KOPT-K1 (cell line): ENCODE results near the gene PDCD1.
A peak's percentile ranks its signal among the peaks of the same experiment; 100 is the strongest.

Source experiments
- H3K27ac ChIP-seq: fragments of 200-600 bp; sonication (generic); 2 replicates; pipeline ENCODE4 v1.5.1; 2016; ENCODE audit warnings: antibody characterized with exemption, mild to moderate bottlenecking, low read depth, low read length; ENCODE audit not compliant: poor library complexity, severe bottlenecking
- H3K36me3 ChIP-seq: fragments of 200-600 bp; sonication (generic); 2 replicates; pipeline ENCODE4 v1.5.1; 2017; ENCODE audit warnings: antibody characterized with exemption, mild to moderate bottlenecking, low read length, moderate library complexity; ENCODE audit not compliant: insufficient read depth
- H3K9me3 ChIP-seq: fragments of 200-600 bp; sonication (generic); 2 replicates; pipeline ENCODE4 v1.5.1; 2017; ENCODE audit warnings: antibody characterized with exemption, low read length, mild to moderate bottlenecking; ENCODE audit not compliant: insufficient read depth, poor library complexity, severe bottlenecking

PDCD1 gene

GRCh38 chr2:241865416-241865956 is 6.8 kb upstream of the PDCD1 start:
- no peaks in the 10 kb centered on the region for H3K9me3 ChIP-seq
- H3K36me3 ChIP-seq: no peaks in the 10 kb centered on the region
- H3K27ac ChIP-seq: peak overlapping the region; percentile 95

- Histone ChIP-seq H3K9me3 (no peaks in the 10 kb centered on the region), H3K36me3 (no peaks in the 10 kb centered on the region), H3K27ac (peak overlapping the region; percentile 95)
Observed at GRCh38 chr2:241864850-241865213, 6.1 kb upstream of the PDCD1 start.

DNA sequence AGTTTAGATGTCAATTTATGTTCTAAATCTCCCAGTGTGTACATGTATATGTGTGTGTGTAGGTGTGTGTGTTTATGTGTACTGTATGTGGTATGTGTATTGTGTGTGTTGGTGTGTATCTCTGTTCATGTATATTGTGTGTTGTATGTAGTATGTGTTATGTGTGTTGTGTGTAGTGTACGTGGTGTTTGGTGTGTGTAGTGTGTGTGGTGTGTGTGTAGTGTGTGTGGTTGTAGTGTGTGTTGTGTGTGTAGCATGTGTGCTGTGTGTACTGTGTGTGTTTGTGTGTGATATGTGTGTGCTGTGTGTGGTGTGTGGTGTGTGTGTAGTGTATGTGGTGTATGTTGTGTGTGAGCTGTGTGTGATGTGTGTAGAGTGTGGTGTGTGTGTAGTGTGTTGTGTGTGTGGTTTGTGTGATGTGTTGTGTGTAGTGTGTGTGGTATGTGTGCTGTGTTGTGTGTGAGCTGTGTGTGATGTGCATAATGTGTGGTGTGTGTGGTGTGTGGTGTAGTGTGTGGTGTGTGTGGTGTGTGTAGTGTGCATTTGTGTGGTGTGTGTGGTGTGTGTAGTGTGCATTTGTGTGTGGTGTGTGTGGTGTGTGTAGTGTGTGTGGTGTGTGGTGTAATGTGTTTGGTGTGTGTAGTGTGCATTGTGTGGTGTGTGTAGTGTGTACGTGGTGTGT is 5.6 kb upstream of the PDCD1 start:
- Histone ChIP-seq H3K36me3 (no peaks in the 10 kb centered on the region), H3K27ac (peak overlapping the region; percentile 95), H3K9me3 (no peaks in the 10 kb centered on the region)

DNA sequence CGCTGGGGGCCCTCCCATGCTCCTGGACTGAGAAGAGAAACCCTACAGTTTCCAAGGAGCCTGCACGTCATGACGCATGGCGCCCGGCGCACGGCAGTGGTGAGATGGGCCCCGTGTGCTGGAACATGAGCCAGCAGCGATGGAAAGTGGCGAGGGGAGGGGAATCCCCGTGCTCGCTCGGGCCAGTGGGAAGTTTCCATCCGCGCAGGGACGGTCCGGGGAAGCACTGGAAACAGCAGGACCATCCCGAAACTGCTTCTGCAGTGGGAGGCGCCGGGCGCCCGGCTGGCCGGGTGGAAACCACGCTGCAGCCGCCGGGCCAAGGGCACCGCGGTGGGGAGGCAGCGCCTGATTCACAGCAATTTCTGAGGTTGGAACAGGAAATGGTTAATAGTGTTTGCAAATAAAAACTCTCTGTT is 4.9 kb upstream of the PDCD1 start:
- Histone ChIP-seq H3K36me3 (no peaks in the 10 kb centered on the region), H3K27ac (peak overlapping the region; percentile 95), H3K9me3 (no peaks in the 10 kb centered on the region)

- Histone ChIP-seq H3K27ac (peak overlapping the region; percentile 95), H3K9me3 (no peaks in the 10 kb centered on the region)
Observed at GRCh38 chr2:241862775-241863535, 4.3 kb upstream of the PDCD1 start.

GRCh38 chr2:241862093-241862492 is 3.4 kb upstream of the PDCD1 start:
- peak overlapping the region; percentile 95 for H3K27ac ChIP-seq
- H3K9me3 ChIP-seq: no peaks in the 10 kb centered on the region
- no peaks in the 10 kb centered on the region for H3K36me3 ChIP-seq

More at GRCh38 chr2:241862775-241863535, 4.3 kb upstream of the PDCD1 start:
- H3K36me3 ChIP-seq: no peaks in the 10 kb centered on the region

DNA sequence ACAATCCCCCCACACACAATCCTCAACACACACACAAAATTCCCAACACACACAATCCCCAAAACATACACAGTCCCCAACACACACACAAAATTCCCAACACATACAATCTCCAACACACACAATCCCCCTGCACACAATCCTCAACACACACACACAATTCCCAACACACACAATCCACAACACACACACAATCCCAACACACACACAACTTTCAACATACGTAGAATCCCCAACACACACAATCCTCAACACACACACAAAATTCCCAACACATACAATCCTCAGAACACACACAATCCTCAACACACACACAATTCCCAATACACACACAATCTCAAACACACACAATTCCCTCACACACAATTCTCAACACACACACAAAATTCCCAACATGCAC is 2.6 kb upstream of the PDCD1 start:
- no peaks in the 10 kb centered on the region for H3K36me3 ChIP-seq
- H3K9me3 ChIP-seq: no peaks in the 10 kb centered on the region
- peak overlapping the region; percentile 95 for H3K27ac ChIP-seq

DNA sequence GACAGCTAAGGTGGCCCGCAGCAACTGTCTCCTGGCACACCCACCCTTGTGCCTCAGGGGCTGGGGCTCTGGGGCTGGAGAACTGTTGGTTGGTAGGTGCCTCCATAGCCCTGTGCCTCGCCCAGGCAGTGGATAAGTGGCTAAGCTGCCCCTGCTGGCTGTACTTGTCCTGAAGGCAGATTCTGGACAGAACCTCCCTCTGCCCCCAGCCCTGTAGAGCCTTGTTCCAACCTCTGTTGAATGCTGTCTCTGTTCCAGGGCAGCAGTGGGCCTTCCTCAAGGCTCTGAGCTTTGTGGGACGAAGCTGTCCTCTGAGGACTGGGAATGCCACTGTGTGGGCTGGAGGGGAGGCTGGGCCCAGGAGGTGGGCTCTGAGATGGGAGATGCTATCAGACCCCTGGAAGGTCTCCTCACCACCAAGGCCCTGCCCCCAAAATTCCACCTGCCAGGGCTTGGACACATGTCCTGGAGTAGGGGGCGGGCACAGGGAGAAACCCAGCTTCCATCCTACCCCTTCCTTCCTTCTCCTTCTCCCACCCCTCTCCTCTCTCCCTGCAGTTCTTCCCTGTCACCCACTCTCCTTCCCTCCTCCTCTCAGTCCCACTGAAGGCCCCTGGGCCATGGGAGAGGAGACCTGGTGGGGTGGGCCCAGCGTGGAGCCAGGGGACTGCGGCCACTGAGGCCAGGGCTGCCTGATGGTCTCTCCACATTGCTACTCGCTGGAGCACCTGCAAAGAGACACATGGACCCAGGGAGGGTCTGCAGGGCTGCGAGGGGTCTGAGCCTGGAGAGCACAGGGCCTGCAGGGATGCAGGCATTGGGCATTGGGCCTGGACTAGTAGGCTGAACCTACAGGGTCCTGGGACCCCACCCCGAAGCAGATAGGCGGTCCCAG is 1.7 kb upstream of the PDCD1 start:
- Histone ChIP-seq H3K9me3 (no peaks in the 10 kb centered on the region), H3K27ac (peak overlapping the region; percentile 95), H3K36me3 (no peaks in the 10 kb centered on the region)

GRCh38 chr2:241859436-241860183 is 916 bp upstream of the PDCD1 start:
- no peaks in the 10 kb centered on the region for H3K36me3 ChIP-seq
- no peaks in the 10 kb centered on the region for H3K9me3 ChIP-seq
- H3K27ac ChIP-seq: peak overlapping the region; percentile 95

DNA sequence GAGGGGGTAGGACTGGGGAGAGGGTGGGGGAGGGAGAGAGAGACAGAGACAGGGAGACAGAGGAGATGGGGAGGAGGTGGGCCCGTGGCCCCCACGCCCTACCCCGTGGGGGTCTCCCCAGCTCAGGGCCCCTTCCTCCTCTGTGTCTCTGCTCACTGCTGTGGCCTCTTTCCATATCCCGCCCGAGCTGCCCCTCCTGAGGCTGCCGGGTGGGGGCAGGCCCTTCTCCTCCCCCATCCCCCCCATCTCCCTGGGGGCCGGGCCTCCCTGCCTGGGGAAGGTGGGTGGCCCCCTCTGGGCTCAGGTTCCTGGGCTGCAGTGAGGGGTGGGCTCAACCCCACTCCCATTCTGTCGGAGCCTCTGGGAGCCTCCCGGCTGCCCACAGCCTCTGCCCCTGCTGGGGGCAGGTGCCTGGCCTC is 332 bp upstream of the PDCD1 start:
- Histone ChIP-seq H3K36me3 (no peaks in the 10 kb centered on the region), H3K9me3 (no peaks in the 10 kb centered on the region), H3K27ac (peak overlapping the region; percentile 95)

GRCh38 chr2:241857572-241858121 is 1.0 kb downstream of the PDCD1 start:
- Histone ChIP-seq H3K27ac (peak overlapping the region; percentile 95), H3K36me3 (no peaks in the 10 kb centered on the region), H3K9me3 (no peaks in the 10 kb centered on the region)

GRCh38 chr2:241857041-241857541 is 1.6 kb downstream of the PDCD1 start:
- H3K27ac ChIP-seq: no peak overlapping the region
- no peaks in the 10 kb centered on the region for H3K9me3 ChIP-seq
- no peaks in the 10 kb centered on the region for H3K36me3 ChIP-seq

DNA sequence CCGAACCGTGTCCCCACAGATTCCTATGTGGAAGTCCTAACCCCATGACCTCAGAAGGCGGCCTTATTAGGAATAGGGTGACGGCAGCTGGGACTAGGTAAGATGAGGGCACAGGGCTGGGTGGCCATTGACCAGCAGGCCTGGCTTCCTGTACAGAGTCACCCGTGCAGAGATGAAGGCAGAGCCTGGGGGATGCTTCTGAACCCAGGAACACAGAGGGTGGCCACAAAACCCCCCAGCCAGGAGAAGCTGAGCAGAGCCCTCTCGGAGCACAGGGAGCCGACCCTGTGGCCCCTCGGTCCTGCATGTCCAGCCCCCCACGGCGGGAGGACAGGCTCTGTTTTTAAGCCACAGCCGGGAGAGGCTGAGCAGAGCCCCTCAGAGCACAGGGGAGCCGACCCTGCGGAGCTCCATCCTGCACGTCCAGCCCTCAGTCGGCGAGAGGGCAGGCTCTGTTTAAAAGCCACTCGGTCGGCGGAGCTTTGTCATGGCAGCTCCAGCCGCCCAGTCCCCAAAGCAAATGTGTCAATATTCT is 2.7 kb downstream of the PDCD1 start:
- no peaks in the 10 kb centered on the region for H3K9me3 ChIP-seq
- no peaks in the 10 kb centered on the region for H3K36me3 ChIP-seq
- no peak overlapping the region for H3K27ac ChIP-seq
